BJ (cell line): ENCODE results near the gene LSM12. TPM values are rescaled to one million over a fixed set of nuclear protein-coding genes. Genes with fewer than 3 reads are reported as not detected.
"Not testable (repeated sequence)": the region's sequence is repeated elsewhere in the genome, so short reads cannot be mapped to it uniquely, and the experiment has no call there.

Experiments used
- CTCF ChIA-PET: fragments of 350-600 bp; formaldehyde crosslinking; extraction: SDS; loops from one replicate; lab custom pipeline; 2021; ENCODE audit warnings: antibody characterized with exemption, inconsistent platforms; lab: Yijun Ruan, JAX
- POLR2A ChIA-PET: fragments of 300-600 bp; sonication (Branson Sonifier 250); formaldehyde crosslinking; extraction: SDS; loops from one replicate; lab custom pipeline; 2021; ENCODE audit warnings: antibody characterized with exemption; lab: Charles Lee
- DNase-seq: peaks from one replicate; pipeline ENCODE4 v3.0.0-alpha.2; 2011; ENCODE audit warnings: low read depth
- H3K27me3 ChIP-seq: 2 replicates; pipeline ENCODE4 v1.6.0; 2011; ENCODE audit warnings: low read length; ENCODE audit not compliant: control insufficient read depth, insufficient read depth
- H3K36me3 ChIP-seq: 2 replicates; pipeline ENCODE4 v1.5.1; 2011; ENCODE audit warnings: low read length; ENCODE audit not compliant: control insufficient read depth, insufficient read depth
- H3K4me3 ChIP-seq: 2 replicates; pipeline ENCODE4 v1.5.1; 2011; ENCODE audit warnings: low read depth, mild to moderate bottlenecking, control low read depth, low read length
- CTCF ChIP-seq: IDR thresholded peaks from 2 replicates; pipeline ENCODE4 v1.5.1; 2011; ENCODE audit warnings: low read depth, mild to moderate bottlenecking, control low read depth, inconsistent platforms, low read length, moderate library complexity; ENCODE audit not compliant: insufficient read depth
- polyA plus RNA-seq: library from polyadenylated mRNA; depleted of rRNA; stranded (reverse); fragments of >200 nt; gene quantifications from 2 replicates; pipeline ENCODE4 v1.2.3, GENCODE V29; 2011

Gene LSM12
- polyA plus RNA-seq, 1 experiment: 36.3 TPM

- TF ChIP-seq CTCF: no peak
- ChIA-PET POLR2A (no interaction called here), CTCF (interaction anchor here (0.5 to 5.3 kb wide), 14 partner anchors 13 to 292 kb away, joined by 3 to 42 read pairs (median 4); partner anchors contain the start of genes HDAC5 and PPY)
- Histone ChIP-seq H3K36me3 (no peaks in the 10 kb centered on the region; the same call in 1 of the 2 replicates), H3K27me3 (no peaks in the 10 kb centered on the region), H3K4me3 (no peak overlapping the region)
- DNase-seq: no peak
These were observed 23.2 kb downstream of the LSM12 start for GRCh38 chr17:44043272-44043696.

- ChIA-PET POLR2A (no interaction called here), CTCF (interaction anchor here (1.3 to 5.3 kb wide), 8 partner anchors 12 to 96 kb away, joined by 4 to 41 read pairs (median 7); no protein-coding TSS in a partner anchor)
- H3K27me3 ChIP-seq: no peaks in the 10 kb centered on the region
- no peak overlapping the region for H3K4me3 ChIP-seq
- DNase-seq: no peak
- H3K36me3 ChIP-seq: peaks cover 10% of the 10 kb centered on the region
- no peak for TF ChIP-seq CTCF
These were observed 26.4 kb downstream of the LSM12 start for GRCh38 chr17:44039829-44040635.

GRCh38 chr17:44038604-44039011 lies 27.9 kb downstream of the LSM12 start:
- Histone ChIP-seq H3K36me3 (peaks cover 13% of the 10 kb centered on the region), H3K4me3 (no peak overlapping the region), H3K27me3 (no peaks in the 10 kb centered on the region)
- DNase-seq: no peak
- POLR2A ChIA-PET: no interaction called here
- no peak for TF ChIP-seq CTCF
- CTCF ChIA-PET: interaction anchor here (1.0 to 2.1 kb wide), 3 partner anchors 31 to 95 kb away, joined by 3 to 7 read pairs (median 4); no protein-coding TSS in a partner anchor

- TF ChIP-seq CTCF: no peak
- Histone ChIP-seq H3K27me3 (no peaks in the 10 kb centered on the region), H3K36me3 (peaks cover 15% of the 10 kb centered on the region), H3K4me3 (no peak overlapping the region)
- ChIA-PET POLR2A (no interaction called here), CTCF (interaction anchor here (1.0 kb wide), 1 partner anchor 30 kb away, joined by 3 read pairs; no protein-coding TSS in a partner anchor)
- no peak for DNase-seq
These were observed 29.0 kb downstream of the LSM12 start for GRCh38 chr17:44037471-44037870.

GRCh38 chr17:44034688-44035087 lies 31.8 kb downstream of the LSM12 start:
- CTCF ChIA-PET: not testable (repeated sequence)

More at GRCh38 chr17:44034688-44035087, 31.8 kb downstream of the LSM12 start:
- H3K27me3 ChIP-seq, DNase-seq, POLR2A ChIA-PET, H3K4me3 ChIP-seq: not testable (repeated sequence)
- peaks cover 19% of the 10 kb centered on the region for H3K36me3 ChIP-seq
